ENCODE measurements around the gene CGB2.

The CGB2 gene

DNA sequence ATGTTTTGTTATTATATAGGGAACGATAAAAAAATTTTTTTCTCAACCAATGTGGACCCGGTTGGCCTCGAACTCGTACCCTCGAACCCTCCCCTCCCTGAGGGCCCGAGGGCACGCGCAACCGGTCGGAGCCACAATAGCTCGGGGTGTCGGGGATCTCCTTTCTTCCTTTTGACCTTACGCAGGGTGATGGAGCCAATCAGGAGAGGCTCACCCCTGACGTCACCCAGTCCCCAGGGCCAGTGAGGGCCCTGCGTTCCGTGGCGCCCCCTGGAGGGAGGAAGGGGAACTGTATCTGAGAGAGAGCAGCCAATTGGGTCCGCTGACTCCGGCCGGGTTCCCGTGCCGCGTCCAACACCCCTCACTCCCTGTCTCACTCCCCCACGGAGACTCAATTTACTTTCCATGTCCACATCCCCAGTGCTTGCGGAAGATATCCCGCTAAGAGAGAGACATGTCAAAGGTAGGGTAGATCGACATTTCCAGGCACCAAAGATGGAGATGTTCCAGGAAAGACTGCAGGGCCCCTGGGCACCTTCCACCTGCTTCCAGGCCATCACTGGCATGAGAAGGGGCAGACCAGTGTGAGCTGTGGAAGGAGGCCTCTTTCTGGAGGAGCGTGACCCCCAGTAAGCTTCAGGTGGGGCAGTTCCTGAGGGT, at the start of gene CGB2:
CGB2 (plus strand) TSS at position 249 of the 660 bp plus-strand sequence; CDS start at position 455, 206 bp downstream.
- DNase-seq (ENCODE audit: low spot score), result peak; percentile 58

DNA sequence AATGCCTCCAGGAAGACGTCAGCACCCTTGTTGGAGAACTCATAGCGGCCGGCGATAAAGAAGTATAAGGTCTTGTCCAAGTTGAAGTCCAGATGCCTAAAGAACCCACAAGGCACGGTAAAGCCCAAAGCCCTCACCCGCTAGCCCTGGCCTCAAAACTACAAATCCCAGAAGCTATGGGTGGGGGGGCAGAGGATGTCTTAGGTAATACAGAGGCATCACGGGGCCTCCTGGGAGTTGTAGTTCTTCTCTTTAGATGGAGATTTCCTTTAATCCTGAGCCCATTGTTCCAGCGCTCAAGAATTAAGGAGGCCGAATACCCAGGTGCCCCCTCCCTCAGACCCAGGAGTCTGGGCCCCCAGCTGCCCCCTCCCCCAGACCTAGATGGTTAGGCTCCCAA, 49.4 kb upstream of the CGB2 start:
- no peak for DNase-seq (ENCODE audit: low spot score)

DNA sequence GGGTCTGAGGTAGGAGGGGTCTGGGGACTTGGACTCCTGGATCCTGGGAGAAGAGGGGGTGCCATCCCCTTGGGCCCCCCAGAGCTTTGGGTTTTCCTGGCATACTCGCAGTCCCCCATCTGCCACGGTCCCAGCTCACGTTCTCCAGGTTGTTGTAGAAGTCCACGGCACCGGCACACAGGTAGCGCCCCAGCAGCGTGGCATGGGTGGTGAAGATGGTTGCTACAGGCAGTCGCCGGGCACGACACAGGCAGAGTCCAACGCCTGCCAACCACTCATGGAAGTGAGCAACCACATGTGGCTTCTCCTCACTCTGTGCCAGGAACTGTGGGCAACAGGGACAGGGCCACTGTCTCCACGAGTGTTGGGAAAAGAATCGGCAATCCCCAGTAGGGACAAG, 46.0 kb upstream of the CGB2 start:
- no peak for DNase-seq (ENCODE audit: low spot score)

DNA sequence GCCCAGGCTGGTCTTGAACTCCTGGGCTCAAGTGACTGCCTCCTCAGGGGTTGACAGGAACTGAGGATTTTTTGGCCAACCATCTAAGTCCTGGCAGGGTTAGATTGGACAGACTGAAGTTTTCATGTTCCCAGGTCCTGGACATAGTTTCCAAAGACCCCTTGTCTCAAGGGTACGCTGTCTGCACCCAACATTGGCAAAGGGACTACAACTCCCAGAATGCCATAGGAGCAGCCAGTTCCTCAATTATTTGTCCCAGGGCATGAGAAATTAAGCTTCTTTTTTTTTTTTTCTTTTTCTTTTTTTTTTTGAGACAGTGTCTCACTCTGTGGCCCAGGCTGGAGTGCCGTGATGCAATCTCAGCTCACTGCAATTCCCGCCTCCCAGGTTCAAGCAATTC, 45.5 kb upstream of the CGB2 start:
- no peak for DNase-seq (ENCODE audit: low spot score)

DNA sequence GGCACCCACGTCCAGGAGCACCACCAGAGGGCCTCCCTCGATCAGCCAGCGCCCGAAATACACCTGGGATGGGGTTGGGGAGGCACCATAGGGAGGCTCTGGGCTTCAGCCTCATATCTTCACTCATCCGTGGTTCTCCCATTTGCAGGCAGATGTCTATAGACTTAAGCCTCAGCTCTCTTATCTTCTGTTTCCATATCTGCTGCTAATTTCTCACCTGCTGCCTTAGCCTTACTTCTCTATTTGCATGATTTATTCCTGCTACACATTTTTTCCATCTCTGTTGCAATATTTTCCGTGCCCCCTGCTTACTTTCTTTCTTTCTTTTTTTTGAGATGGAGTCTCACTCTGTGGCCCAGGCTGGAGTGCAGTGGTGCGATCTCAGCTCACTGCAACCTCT, 44.4 kb upstream of the CGB2 start:
- DNase-seq (ENCODE audit: low spot score), result no peak

DNA sequence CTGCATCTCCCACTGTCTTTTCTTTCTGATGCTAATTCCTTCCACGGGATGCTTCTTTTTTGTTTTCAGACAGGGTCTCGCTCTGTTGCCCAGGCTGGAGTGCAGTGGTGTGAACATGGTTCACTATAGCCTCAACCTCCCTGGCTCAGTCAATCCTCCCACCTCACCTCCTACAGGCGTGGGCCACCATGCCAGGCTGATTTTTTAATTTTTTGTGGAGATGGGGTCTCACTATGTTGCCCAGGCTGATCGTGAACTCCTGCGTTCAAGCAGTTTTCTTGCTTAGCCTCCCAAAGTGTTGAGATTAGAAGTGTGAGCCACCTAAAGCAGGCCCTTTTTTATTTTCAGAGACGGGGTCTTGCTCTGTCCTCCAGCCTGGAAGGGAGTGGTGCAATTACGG, 43.4 kb upstream of the CGB2 start:
- no peak for DNase-seq (ENCODE audit: low spot score)

DNA sequence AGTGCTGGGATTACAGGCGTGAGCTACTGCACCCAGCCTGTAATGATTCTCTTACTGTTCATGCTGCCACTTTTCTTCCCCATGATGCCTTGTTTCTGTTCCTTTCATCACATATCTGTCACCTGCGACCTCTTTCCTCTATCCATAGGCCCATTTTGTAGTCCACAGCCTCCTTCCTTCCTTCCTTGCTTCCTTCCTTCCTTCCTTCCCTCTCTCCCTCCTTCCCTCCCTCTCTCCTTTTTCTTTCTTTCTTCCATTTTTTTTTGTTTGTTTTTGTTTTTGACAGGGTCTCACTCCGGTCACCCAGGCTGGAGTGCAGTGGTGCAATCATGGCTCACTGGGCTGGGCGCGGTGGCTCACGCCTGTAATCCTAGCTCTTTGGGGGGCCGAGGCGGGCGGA, 42.8 kb upstream of the CGB2 start:
- no peak for DNase-seq (ENCODE audit: low spot score)

DNA sequence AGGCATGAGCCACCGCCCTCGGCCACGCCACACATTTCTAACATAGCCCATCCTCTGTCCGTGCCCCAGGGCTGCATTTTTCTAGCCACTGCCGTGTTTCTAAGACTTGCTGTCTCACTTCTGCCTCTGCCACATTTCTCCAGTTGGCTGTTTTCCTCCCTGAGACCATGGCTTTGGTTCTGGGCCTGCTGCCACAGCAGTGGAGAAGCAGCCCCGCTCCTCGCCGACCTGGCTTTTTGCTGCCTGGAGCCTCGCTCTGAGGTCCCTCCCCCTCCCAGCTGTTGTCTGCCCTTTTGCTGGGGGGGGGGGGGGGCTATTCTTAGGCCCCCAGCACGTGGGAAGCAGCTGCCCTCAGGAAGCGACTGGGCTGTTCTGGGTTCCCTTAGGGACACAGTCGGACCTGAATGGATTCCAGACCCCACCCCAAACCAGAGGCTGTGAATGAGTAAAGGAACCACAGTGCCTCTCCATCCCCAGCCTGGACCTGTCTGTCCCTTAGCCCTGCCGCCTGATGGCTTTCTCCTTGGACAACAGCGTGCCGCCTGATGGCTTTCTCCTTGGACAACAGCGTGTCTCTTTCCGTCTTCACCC, 41.9 kb upstream of the CGB2 start:
- DNase-seq (ENCODE audit: low spot score), result no peak

DNA sequence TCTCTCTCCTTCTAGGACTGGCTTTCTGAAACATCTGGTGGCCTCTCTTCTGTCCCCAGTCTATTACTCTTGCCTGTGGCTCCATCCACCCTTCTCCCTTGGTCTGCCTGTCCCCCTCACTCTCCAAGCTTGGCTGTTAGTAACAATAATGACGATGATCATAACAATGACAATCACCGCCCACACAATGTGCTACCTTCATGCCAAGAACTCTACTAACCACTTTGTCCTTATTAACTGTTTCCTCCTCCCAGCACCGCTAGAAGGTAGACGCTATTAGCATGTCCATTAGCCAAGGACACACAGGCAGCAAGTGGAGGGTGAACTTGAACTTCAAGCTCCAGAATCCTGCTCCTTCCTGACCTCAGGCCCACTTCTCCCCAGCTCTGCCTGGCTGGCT, 41.3 kb upstream of the CGB2 start:
- DNase-seq (ENCODE audit: low spot score), result no peak

DNA sequence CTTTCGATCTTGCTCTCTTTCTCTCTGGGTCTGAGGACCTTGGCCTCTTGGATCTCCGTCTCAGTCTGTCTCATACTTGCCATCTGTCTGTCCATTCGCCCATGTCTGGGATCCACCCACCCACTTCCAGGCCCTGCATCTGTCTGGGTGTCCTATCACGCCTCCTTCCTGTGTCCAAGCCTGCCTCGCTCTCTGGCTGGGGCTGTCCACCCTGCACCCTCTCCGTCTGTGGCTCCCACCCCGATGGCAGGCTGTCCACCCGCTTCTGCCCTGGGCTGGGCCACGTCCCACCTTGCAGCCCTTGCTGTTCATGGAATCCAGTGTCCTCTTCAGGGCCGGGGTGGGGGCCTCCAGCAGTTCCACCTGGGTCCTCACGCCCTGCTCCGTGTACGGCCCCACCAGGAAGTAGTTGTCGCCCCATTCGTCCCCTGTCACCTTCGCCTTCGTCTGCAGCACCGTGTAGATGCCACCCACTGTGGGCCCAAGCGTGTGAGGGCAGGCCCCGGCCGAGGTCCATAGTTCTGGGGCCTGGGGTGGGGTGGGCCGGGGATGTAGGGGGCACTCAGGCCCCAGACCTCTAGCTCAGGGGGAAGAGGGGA, 40.6 kb upstream of the CGB2 start:
- no peak for DNase-seq (ENCODE audit: low spot score)

DNA sequence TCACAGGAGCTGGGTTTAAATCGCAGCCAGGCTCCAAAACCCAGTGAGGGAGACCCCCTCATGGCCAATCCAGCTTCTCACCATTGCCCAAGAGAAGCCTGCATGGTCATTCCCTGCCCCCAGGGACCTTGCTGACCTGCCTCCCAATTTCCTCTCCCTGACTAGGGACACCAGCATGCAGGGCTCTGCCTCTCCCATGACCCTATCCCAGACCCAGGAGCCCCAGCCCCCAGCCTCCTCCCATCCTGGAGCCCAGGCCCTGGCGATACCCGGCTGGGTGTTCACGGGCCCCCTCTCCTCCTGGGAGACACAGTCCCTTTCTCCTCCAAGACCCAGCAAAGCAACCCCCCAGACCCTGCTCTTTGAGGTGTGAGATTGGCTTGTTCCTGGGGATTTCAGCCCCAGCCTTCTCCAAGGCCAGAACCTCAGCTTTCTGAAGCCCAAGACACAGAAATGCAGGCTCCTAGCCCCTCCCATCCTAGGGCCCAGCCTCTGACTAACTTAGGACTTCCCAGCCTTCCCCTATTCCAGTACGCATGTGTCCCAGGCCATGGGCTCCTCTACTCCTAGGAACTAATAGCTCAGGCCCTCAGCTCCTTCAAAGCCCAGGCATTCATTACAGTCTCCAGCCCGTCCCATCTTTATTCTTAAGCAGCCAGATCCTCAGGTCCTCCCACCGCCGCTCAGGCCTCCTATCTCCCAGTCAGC, 39.7 kb upstream of the CGB2 start:
- no peak for DNase-seq (ENCODE audit: low spot score)

DNA sequence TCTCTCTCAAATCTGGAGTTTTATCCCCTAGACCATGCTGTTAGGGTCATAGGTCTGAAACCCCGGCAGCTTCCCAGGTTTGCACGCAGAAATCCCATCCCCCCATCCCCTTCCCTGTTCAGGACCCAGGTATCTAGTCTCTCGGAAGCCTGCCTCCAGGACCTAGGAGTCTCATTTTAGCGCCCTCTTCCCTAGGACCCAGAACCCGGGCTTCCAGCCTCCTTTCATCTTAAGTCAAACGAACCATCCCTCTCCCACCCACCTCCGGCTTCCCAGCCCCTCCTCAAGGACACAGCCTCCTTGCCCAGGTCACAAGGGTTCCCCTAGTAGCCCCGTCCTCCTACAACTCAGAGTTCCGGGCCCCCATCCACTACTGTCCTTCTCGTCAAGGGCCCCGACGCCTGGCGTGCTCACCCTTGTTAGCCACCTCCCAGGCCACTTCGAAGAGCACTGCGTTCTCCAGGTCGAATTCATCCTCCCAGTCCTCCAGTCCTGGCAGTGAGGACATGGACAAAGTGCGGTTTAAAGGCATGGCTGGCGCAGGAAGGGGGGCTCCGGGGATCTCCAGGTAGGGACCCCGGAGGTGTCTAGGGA, 39.0 kb upstream of the CGB2 start:
- peak; percentile 15 for DNase-seq (ENCODE audit: low spot score)

DNA sequence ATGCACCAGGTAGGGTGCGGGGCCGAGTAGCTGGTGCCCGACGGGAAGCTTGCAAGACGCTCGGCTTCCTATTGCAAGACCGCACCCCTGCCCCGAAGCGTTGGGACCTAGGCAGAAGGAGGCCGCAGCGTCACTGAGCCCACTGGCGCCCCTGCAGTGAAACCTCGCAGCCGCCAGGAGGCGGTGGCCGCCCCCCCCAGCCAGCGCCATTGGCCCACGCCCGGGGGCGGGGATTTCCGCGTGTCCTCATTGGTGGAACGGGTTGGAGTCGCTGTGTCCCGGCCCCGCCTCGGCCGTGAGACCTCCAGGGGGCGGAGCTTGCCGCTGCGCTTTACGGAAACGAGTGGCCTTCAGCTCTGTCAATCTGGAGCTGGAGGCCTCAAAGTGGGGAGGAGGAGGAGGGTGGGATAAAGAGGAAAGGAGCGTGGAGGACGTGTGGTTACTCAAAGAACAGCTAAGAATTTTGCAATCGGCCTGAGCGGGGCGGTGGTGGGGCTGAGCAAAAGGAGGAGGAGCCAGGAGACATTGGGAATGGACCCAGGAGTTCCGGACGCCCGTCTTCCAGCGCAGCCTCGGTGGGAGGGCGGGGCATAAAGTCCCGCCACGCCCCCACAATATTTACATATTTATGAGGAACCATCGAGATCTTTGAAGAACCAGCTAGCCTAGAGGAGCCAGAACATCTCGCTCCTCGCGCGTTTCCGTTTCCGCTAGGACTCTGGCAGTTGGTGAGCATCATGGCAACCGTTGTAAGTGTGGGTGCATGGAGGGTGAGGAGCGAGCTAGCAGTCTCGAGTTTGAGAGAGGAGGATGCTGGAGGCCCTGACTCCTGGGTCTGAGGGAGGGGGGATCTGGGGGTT, 38.3 kb upstream of the CGB2 start, which contains the start of the genes GYS1 and RUVBL2:
GYS1 (minus strand) TSS at position 135 of the 860 bp plus-strand sequence. CDS start 197 bp downstream, outside the sequence.
RUVBL2 (plus strand) TSS at position 713 of the 860 bp plus-strand sequence; CDS start at position 738, 25 bp downstream.
- peak; percentile 100 for DNase-seq (ENCODE audit: low spot score)

DNA sequence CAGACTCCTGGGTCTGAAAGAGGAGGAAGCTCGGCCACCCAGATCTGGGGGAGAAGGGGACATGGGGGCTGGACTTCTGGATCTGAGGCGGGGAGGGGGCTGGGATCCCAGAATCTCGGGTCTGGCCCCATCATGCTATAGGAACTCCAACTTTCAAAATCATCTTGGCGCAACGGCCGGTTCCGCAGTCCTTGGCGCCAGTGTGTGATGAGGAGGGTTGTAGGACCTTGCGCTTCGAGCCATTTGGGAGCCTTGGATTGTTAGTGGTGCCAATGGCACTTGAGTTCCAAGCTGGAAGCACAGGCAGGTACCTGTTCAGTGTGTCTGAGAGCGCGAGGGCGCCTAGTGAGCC, 37.7 kb upstream of the CGB2 start:
- no peak for DNase-seq (ENCODE audit: low spot score)

DNA sequence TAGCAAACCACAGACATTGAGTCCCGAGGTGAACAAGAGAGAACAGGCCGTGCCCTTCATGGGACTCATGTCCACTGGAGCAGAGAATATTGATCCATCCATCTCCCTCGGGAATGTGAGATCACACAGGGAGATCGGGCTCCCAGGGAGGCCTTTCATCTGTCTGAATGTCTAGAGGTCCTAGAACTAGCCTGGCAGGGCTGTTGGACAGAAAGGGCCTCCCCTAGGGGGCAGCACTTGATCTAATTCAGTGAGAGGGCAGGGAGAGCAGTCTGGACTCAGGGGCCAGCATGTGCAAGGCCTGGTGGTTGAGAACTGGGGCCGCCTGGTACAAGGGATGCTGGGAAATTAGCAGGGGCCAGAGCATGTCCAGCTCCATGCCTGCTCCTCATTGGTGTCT, 33.7 kb upstream of the CGB2 start:
- peak; percentile 64 for DNase-seq (ENCODE audit: low spot score)

DNA sequence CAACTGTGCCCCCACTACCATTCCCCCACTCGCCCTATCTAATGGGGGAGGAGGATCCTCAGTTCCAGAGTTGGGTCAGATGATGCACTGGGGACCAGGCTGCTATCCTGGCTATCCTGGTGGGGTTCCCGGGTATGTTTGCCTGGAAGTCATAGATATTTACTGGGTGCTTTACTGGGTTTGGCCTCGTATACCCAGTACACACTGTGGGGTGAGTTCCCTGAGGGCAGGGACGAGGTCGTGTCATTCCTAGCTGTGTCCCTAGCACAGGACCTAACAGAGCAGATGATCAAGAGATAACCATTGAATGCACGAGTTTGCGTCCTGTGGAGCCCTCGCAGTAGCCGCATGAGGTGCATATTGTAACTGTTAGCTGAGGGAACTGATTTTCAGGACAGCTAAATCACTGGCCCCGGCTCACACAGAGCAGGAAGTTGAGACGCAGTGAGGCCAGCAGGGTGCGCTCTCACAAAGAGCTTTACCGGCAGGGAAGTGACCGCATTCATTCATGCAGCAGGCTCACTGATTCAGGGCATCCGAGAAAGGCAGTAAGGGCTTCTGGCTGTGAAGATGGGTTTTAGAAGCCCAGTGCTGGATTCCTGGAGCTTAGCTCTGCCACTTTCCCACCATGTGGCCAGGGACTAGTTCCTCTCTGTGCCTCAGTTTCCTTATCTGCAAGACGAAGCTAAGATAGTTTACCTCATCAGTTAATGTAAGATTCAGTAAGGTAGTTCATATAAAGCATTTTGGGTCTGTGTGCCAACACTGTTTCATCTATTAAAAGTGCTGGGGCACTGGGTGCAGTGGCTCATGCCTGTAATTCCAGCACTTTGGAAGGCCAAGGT, 32.0 kb upstream of the CGB2 start:
- peak; percentile 58 for DNase-seq (ENCODE audit: low spot score)

DNA sequence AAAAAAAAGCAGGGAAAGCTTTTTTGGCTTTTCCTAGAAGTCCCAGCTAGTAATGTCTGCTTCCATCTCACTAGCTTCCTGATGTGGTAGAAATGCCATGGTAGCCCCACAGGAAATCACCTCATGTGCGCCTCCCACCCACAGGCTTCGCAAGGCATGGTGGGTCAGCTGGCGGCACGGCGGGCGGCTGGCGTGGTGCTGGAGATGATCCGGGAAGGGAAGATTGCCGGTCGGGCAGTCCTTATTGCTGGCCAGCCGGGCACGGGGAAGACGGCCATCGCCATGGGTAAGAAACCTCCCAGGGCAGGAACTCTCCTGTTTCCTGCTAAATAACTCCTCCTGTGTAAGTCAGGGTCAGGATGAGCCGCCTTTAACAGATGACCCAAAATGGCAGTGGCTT, 27.6 kb upstream of the CGB2 start:
- no peak for DNase-seq (ENCODE audit: low spot score)

DNA sequence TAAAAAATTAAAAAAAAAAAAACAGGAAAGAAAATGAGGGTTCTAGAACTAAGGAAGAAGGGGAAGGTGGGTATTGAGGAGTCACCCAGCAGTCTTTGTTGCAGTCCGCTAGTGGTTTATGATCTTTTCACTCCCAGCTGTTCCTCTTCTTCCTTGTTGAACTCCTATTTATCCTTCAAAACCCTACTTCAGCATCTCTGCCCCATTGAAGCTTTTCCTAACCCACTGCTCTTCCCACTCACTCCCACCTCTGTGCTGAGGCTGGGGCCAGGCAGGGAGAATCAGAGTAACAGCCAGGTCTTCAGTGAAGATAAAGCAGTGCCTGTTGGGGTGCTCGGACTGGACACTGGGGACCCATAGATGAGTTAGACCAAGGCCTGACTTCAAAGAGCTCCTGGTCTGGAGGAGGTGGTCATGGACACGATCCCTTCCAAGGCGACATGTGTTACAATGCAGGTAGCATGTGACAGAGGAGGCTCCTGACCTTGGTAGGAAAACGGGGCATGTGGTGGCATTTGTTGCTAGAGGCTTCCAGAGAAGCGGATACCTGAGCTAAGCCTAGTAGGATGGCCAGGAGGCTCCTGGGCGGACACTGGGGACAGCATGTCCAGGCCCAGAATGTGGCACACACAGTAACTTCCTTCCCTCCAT, 26.6 kb upstream of the CGB2 start:
- DNase-seq (ENCODE audit: low spot score), result no peak

DNA sequence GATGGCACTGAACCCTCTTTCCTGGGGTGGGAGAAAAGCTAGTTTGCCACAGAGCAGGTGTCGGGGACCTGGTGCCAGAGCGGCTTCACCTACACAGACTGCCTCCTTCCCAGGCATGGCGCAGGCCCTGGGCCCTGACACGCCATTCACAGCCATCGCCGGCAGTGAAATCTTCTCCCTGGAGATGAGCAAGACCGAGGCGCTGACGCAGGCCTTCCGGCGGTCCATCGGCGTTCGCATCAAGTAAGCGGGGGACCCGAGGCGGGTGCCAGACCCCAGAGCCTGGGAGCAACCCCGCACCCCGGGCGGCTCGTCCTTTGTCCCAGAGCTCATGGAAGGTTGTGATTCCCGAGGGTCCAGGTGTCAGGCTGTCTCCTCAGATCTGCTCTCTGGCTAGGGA, 24.8 kb upstream of the CGB2 start:
- no peak for DNase-seq (ENCODE audit: low spot score)

DNA sequence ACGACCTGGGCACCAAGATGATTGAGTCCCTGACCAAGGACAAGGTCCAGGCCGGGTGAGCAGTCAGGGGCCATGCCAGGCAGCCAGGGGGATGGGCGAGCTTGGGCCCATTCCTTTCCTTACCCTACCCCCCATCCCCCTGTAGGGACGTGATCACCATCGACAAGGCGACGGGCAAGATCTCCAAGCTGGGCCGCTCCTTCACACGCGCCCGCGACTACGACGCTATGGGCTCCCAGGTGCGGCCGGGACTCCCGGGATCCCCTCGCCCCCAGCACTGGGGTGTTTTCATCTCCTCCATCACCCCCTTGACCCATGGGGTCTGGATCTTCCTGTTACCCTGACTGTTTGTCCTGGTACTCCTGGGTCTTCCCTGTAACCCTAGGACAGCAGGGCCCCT, 21.9 kb upstream of the CGB2 start:
- no peak for DNase-seq (ENCODE audit: low spot score)
